ENCODE measurements around the gene FURIN.

GRCh38 chr15:90844696-90845095 lies 23.7 kb upstream of the FURIN start:
- TF ChIP-seq SETDB1 (IDR thresholded peaks at IDR 0.05; ENCODE audit: low read length) (no peak), CTCF (IDR thresholded peaks at IDR 0.05 in 2 of 3, conservative IDR thresholded peaks at IDR 0.05 in 1 of 3; ENCODE audit: insufficient read depth in 2 of 3, low read depth in 1 of 3, low read length in 3 of 3) (no peak), ELF4 (CRISPR knock-in tag; IDR thresholded peaks at IDR 0.05) (no peak), CBFA2T3 (IDR thresholded peaks at IDR 0.05) (no peak), USF2 (CRISPR knock-in tag; IDR thresholded peaks at IDR 0.05) (no peak), EP300 (IDR thresholded peaks at IDR 0.05; ENCODE audit: low read length) (no peak), MAX (CRISPR knock-in tag; IDR thresholded peaks at IDR 0.05) (no peak), ZBED1 (IDR thresholded peaks at IDR 0.05) (no peak), REST (IDR thresholded peaks at IDR 0.05; ENCODE audit: borderline replicate concordance) (no peak), REST (CRISPR knock-in tag; IDR thresholded peaks at IDR 0.05; ENCODE audit: low read depth) (no peak), CHD2 (IDR thresholded peaks at IDR 0.05; ENCODE audit: low read depth, low read length) (no peak), TEAD1 (CRISPR knock-in tag; IDR thresholded peaks at IDR 0.05) (no peak), ZNF324 (CRISPR knock-in tag; IDR thresholded peaks at IDR 0.05) (no peak)

Measured in K562 (cell line).